HepG2 (cell line): ENCODE data around the gene ZNF586.

Source experiments
- GLMP ChIP-seq: sonication (generic); formaldehyde crosslinking; IDR thresholded peaks from 2 replicates; pipeline ENCODE4 v1.9.0; 2021; ENCODE audit warnings: missing genetic modification reagents, mild to moderate bottlenecking, borderline replicate concordance
- HDAC6 ChIP-seq: fragments of 200-600 bp; sonication (generic); IDR thresholded peaks from 2 replicates; pipeline ENCODE4 v1.7.0; 2017; ENCODE audit warnings: mild to moderate bottlenecking, antibody characterized with exemption, low read length, low read depth
- JUND ChIP-seq: sonication (generic); formaldehyde crosslinking; IDR thresholded peaks from 2 replicates; pipeline ENCODE4 v1.8.0; 2022; ENCODE audit warnings: mild to moderate bottlenecking, missing genetic modification reagents
- POLR2A ChIP-seq, 2 experiments: IDR thresholded peaks; 2 replicates each; pipeline ENCODE4 v1.6.1; 2011; ENCODE audit warnings: low read depth in 2 of 2, low read length in 2 of 2, mild to moderate bottlenecking in 1 of 2, moderate library complexity in 1 of 2; ENCODE audit not compliant: insufficient read depth in 1 of 2
- TCF12 ChIP-seq, 2 experiments: fragments of 450-650 bp in 1 of 2; sonication (generic) in 1 of 2; formaldehyde crosslinking in 1 of 2; IDR thresholded peaks; 2 replicates each; pipeline versions ENCODE4 v1.6.1 to v1.8.0; 2017 to 2022; ENCODE audit warnings: antibody characterized with exemption in 1 of 2, mild to moderate bottlenecking in 1 of 2, missing genetic modification reagents in 1 of 2, moderate library complexity in 1 of 2
- YY1 ChIP-seq: IDR thresholded peaks from 2 replicates; pipeline ENCODE4 v1.6.1; 2011; ENCODE audit warnings: low read length, low read depth, moderate library complexity, mild to moderate bottlenecking; ENCODE audit not compliant: insufficient read depth, insufficient replicate concordance
- ZNF367 ChIP-seq: sonication (generic); formaldehyde crosslinking; IDR thresholded peaks from 2 replicates; pipeline ENCODE4 v1.4.0; 2020; ENCODE audit warnings: missing genetic modification reagents, borderline replicate concordance
- ZNF589 ChIP-seq: sonication (generic); formaldehyde crosslinking; conservative IDR thresholded peaks from 2 replicates; pipeline ENCODE4 v1.8.0; 2022; ENCODE audit warnings: mild to moderate bottlenecking, moderate library complexity, missing genetic modification reagents
- ZNF768 ChIP-seq: sonication (generic); formaldehyde crosslinking; IDR thresholded peaks from 2 replicates; pipeline ENCODE4 v1.4.0; 2020; ENCODE audit warnings: missing genetic modification reagents

- TF ChIP-seq GLMP (CRISPR knock-in tag) (no peak), JUND (CRISPR knock-in tag) (no peak), ZNF589 (no peak), ZNF367 (CRISPR knock-in tag) (no peak), HDAC6 (no peak), POLR2A (IDR thresholded peaks at IDR 0.05; ENCODE audit: insufficient read depth in 1 of 2, low read depth in 2 of 2, low read length in 2 of 2) (no peak), ZNF768 (CRISPR knock-in tag) (no peak), TCF12 (IDR thresholded peaks at IDR 0.05) (no peak), TCF12 (CRISPR knock-in tag; IDR thresholded peaks at IDR 0.05) (no peak), YY1 (no peak)
These were observed 7.4 kb downstream of the ZNF586 start for GRCh38 chr19:57776764-57777296.
